Right lobe of liver (tissue), 6 donors: ENCODE data around the gene PCDH15. TPM values are rescaled to one million over a fixed set of nuclear protein-coding genes. Genes with fewer than 3 reads are reported as not detected.

Experiments
- ATAC-seq, 4 donors: fragments of 200-7000 bp; cut with Tn5 transposase; one replicate each; pipeline ENCODE4 v1.9.1; 2020; ENCODE audit warnings: mild to moderate bottlenecking in 4 of 4, moderate library complexity in 4 of 4
- DNase-seq, 3 donors: peaks; one replicate each; pipeline ENCODE4 v3.0.0-alpha.2; 2020
- H3K27ac ChIP-seq, 3 donors: fragments of 200-600 bp; one replicate each; pipeline ENCODE4 v1.8.0; 2022
- H3K27me3 ChIP-seq, 2 donors: fragments of 200-600 bp; one replicate each; pipeline ENCODE4 v1.8.0; 2022
- H3K36me3 ChIP-seq, 4 donors: fragments of 200-600 bp; sonication (generic) in 1 of 4; one replicate each; pipeline versions ENCODE4 v1.5.1 to v1.8.0; 2017 to 2022; ENCODE audit warnings: control low read depth in 1 of 4
- H3K4me1 ChIP-seq, 4 donors: fragments of 200-600 bp; sonication (generic) in 1 of 4; one replicate each; pipeline versions ENCODE4 v1.5.1 to v1.8.0; 2017 to 2022; ENCODE audit warnings: control low read depth in 1 of 4
- H3K4me3 ChIP-seq, 3 donors: fragments of 200-600 bp; one replicate each; pipeline ENCODE4 v1.8.0; 2022
- H3K9me3 ChIP-seq, 4 donors: fragments of 200-600 bp; sonication (generic) in 1 of 4; one replicate each; pipeline versions ENCODE4 v1.5.1 to v1.8.0; 2017 to 2022; ENCODE audit warnings: control low read depth in 1 of 4
- CTCF ChIP-seq, 4 donors: fragments of 200-600 bp in 3 of 4; fragments of 450-650 bp in 1 of 4; IDR thresholded peaks; one replicate each; pipeline versions ENCODE4 v1.5.1 to v1.8.0; 2016 to 2022; ENCODE audit warnings: antibody characterized with exemption in 4 of 4, mild to moderate bottlenecking in 2 of 4
- POLR2A ChIP-seq: fragments of 450-650 bp; IDR thresholded peaks from one replicate; pipeline ENCODE4 v1.6.1; 2017; ENCODE audit warnings: antibody characterized with exemption, mild to moderate bottlenecking
- WGBS: methylation state at CpG from one replicate; pipeline ENCODE4 v1.1.6; 2018; ENCODE audit warnings: low coverage, low lambda C conversion rate; ENCODE audit not compliant: insufficient coverage; ENCODE audit errors: missing lambda C conversion rate; 5-methylcytosine and 5-hydroxymethylcytosine counted together
- intact Hi-C, 2 donors: fragments of 100-400 bp; cut with DNase I; formaldehyde crosslinking; loops; one replicate each; pipeline versions ENCODE4 v1.11.2 to v1.14.1; 2022
- total RNA-seq, 6 experiments: library from RNA; depleted of rRNA in 2 of 6; stranded (reverse); fragments of >200 nt in 2 of 6; fragmentation: NEBNext Ultra II Directional in 3 of 6; extraction: Animal tissue kit (Norgen Biotek cat#: 25700) in 3 of 6; gene quantifications; one replicate each; pipeline versions ENCODE4 v1.1.0 to v1.2.4, GENCODE V29; 2016 to 2023
- donor health status: DM: no; HTN: yes; CAD: no.
- donor health status: DM: no; HTN: no; CAD: no.
- donor health status: DM: no; HTN: no; CAD: no.
- donor health status: DM: no; HTN: yes; CAD: no.
- donor health status: DM: no; HTN: yes; CAD: no.

Gene PCDH15
- total RNA-seq, 6 experiments from 2014 or later = not detected

GRCh38 chr10:54833029-54833428 lies 32.0 kb upstream of the PCDH15 start:
- TF ChIP-seq CTCF (IDR thresholded peaks at IDR 0.05) (no peak), POLR2A (no peak)
- intact Hi-C loops = no loop called here
- no peaks in the 10 kb centered on the region for H3K9me3 ChIP-seq
- 31% methylated on average over 2 of the region's 2 CpGs for WGBS
- H3K27ac ChIP-seq = no peak overlapping the region
- ATAC-seq (no peak), DNase-seq (no peak)
- H3K27me3 ChIP-seq = no peaks in the 10 kb centered on the region
- H3K36me3 ChIP-seq = no peaks in the 10 kb centered on the region
- no peaks in the 10 kb centered on the region for H3K4me1 ChIP-seq
- no peak overlapping the region for H3K4me3 ChIP-seq

GRCh38 chr10:54826994-54827560 lies 26.0 kb upstream of the PCDH15 start:
- ATAC-seq = no peak
- no peaks in the 10 kb centered on the region for H3K9me3 ChIP-seq
- DNase-seq = no peak
- TF ChIP-seq POLR2A = no peak
- intact Hi-C loops = no loop called here
- no peak overlapping the region for H3K27ac ChIP-seq
- H3K4me1 ChIP-seq = no peaks in the 10 kb centered on the region
- H3K27me3 ChIP-seq = no peaks in the 10 kb centered on the region
- no peak overlapping the region for H3K4me3 ChIP-seq
- H3K36me3 ChIP-seq = no peaks in the 10 kb centered on the region
- 32% methylated on average over 1 of the region's 1 CpG for WGBS

GRCh38 chr10:54815583-54815982 lies 14.6 kb upstream of the PCDH15 start:
- Histone ChIP-seq H3K9me3 (no peaks in the 10 kb centered on the region), H3K27ac (no peak overlapping the region), H3K4me1 (no peaks in the 10 kb centered on the region), H3K4me3 (no peak overlapping the region), H3K36me3 (no peaks in the 10 kb centered on the region), H3K27me3 (no peaks in the 10 kb centered on the region)
- ATAC-seq (no peak), DNase-seq (no peak)
- TF ChIP-seq POLR2A = no peak
- TF ChIP-seq CTCF (IDR thresholded peaks at IDR 0.05) = no peak
- WGBS = 71% methylated on average over 2 of the region's 2 CpGs
- intact Hi-C loops = no loop called here

GRCh38 chr10:54808186-54808935 lies 7.3 kb upstream of the PCDH15 start:
- 80% methylated on average over 1 of the region's 1 CpG for WGBS
- intact Hi-C loops = no loop called here
- ATAC-seq = no peak

More at GRCh38 chr10:54808186-54808935, 7.3 kb upstream of the PCDH15 start:
- no peaks in the 10 kb centered on the region for H3K27me3 ChIP-seq
- H3K4me1 ChIP-seq = no peaks in the 10 kb centered on the region
- no peak overlapping the region for H3K4me3 ChIP-seq
- TF ChIP-seq POLR2A = no peak
- TF ChIP-seq CTCF (IDR thresholded peaks at IDR 0.05) = no peak
- no peak for DNase-seq
- H3K9me3 ChIP-seq = no peaks in the 10 kb centered on the region
- H3K27ac ChIP-seq = no peak overlapping the region
- no peaks in the 10 kb centered on the region for H3K36me3 ChIP-seq
